ENCODE measurements around the gene RALGAPA1. TPM values are rescaled to one million over a fixed set of nuclear protein-coding genes. Genes with fewer than 3 reads are reported as not detected.

Gene RALGAPA1
- total and polyA plus RNA-seq, 2 experiments from 2014 or later: 21.9 to 27.3 TPM

- H3K4me2 ChIP-seq: no peak overlapping the region
- H3K4me3 ChIP-seq: no peak overlapping the region
- H2AFZ ChIP-seq: no peak overlapping the region
- DNase-seq (ENCODE audit: low spot score) (no peak), ATAC-seq (no peak)
- H4K20me1 ChIP-seq (replicated peaks; ENCODE audit: insufficient read depth): no peaks in the 10 kb centered on the region
- Mint-ChIP-seq H3K27ac (no peak overlapping the region), H3K4me1 (peaks cover 15% of the 10 kb centered on the region; the same call in 2 of the 3 replicates), H3K36me3 (ENCODE audit: low read depth) (no peaks in the 10 kb centered on the region), H3K27me3 (ENCODE audit: insufficient read depth, low read depth, poor library complexity) (no peaks in the 10 kb centered on the region), H3K4me3 (no peak overlapping the region), H3K9me3 (no peaks in the 10 kb centered on the region)
- H3K9me2 ChIP-seq (ENCODE audit: insufficient read depth): no peaks in the 10 kb centered on the region
- no peaks in the 10 kb centered on the region for H3K36me3 ChIP-seq (ENCODE audit: insufficient read depth)
- H3K27me3 ChIP-seq (ENCODE audit: insufficient read depth): no peaks in the 10 kb centered on the region
- no peak overlapping the region for H3K27ac ChIP-seq (ENCODE audit: low read depth)
- H3K79me2 ChIP-seq (replicated peaks; ENCODE audit: insufficient read depth): no peaks in the 10 kb centered on the region
- H3K4me1 ChIP-seq (ENCODE audit: insufficient read depth): peaks cover 9% of the 10 kb centered on the region
- no peak for TF ChIP-seq STAT1 (IDR thresholded peaks at IDR 0.05; ENCODE audit: unreplicated experiment)
- TF ChIP-seq ZNF462 (CRISPR knock-in tag; IDR thresholded peaks at IDR 0.05): no peak
- TF ChIP-seq ETS1 (IDR thresholded peaks at IDR 0.05): no peak
- TF ChIP-seq REST (IDR thresholded peaks at IDR 0.05; ENCODE audit: unreplicated experiment): no peak
- no peak for TF ChIP-seq JUNB (IDR thresholded peaks at IDR 0.05; ENCODE audit: unreplicated experiment)
- TF ChIP-seq CREB1 (CRISPR knock-in tag; IDR thresholded peaks at IDR 0.05; ENCODE audit: low read depth): no peak
- TF ChIP-seq ZNF331 (CRISPR knock-in tag; IDR thresholded peaks at IDR 0.05; ENCODE audit: low read depth): no peak
- no peak for TF ChIP-seq POLR2AphosphoS5 (IDR thresholded peaks at IDR 0.05; ENCODE audit: low read depth)
- TF ChIP-seq NANOG (IDR thresholded peaks at IDR 0.05; ENCODE audit: borderline replicate concordance): no peak
- no peak for TF ChIP-seq EZH2 (IDR thresholded peaks at IDR 0.05; ENCODE audit: low read depth, unreplicated experiment)
- no peak for TF ChIP-seq EZH2phosphoT487 (IDR thresholded peaks at IDR 0.05; ENCODE audit: unreplicated experiment)
- TF ChIP-seq ZNF114 (CRISPR knock-in tag; IDR thresholded peaks at IDR 0.05): no peak
- no peak for TF ChIP-seq CTCF (conservative IDR thresholded peaks at IDR 0.05; ENCODE audit: low read depth in 2 of 2)
- H3F3A ChIP-seq (replicated peaks; ENCODE audit: low read depth): no peaks in the 10 kb centered on the region
Observed at GRCh38 chr14:35556548-35556947, 252.5 kb downstream of the RALGAPA1 start.

All from GM23338 (cell line).